Heart left ventricle (tissue), 16 donors: ENCODE measurements around the gene GALNT10. TPM values are rescaled to one million over a fixed set of nuclear protein-coding genes. Genes with fewer than 3 reads are reported as not detected.
A peak's percentile ranks its signal among the peaks of the same experiment; 100 is the strongest.

Experiments
- ATAC-seq, 4 donors: fragments of 200-7000 bp; cut with Tn5 transposase; one replicate each; pipeline ENCODE4 v1.9.1; 2020 to 2022; ENCODE audit warnings: moderate library complexity in 4 of 4, mild to moderate bottlenecking in 3 of 4, moderate number of reproducible peaks in 1 of 4
- DNase-seq, 5 donors: peaks; one replicate each; pipeline ENCODE4 v3.0.0-alpha.2; 2020
- H3K27ac ChIP-seq, 12 donors: fragments of 200-600 bp; sonication (generic) in 4 of 12; one replicate each; pipeline versions ENCODE4 v1.5.0 to v1.8.0; 2016 to 2022; ENCODE audit warnings: mild to moderate bottlenecking in 2 of 12
- H3K27me3 ChIP-seq, 9 donors: fragments of 200-600 bp; sonication (generic) in 2 of 9; one replicate each; pipeline versions ENCODE4 v1.5.1 to v1.8.0; 2016 to 2022; ENCODE audit warnings: mild to moderate bottlenecking in 3 of 9
- H3K36me3 ChIP-seq, 9 donors: fragments of 200-600 bp; sonication (generic) in 2 of 9; one replicate each; pipeline versions ENCODE4 v1.5.0 to v1.8.0; 2018 to 2022; ENCODE audit warnings: mild to moderate bottlenecking in 2 of 9
- H3K4me1 ChIP-seq, 12 donors: fragments of 200-600 bp; sonication (generic) in 4 of 12; one replicate each; pipeline versions ENCODE4 v1.5.0 to v1.8.0; 2016 to 2022; ENCODE audit warnings: mild to moderate bottlenecking in 3 of 12
- H3K4me3 ChIP-seq, 12 donors: fragments of 200-600 bp; sonication (generic) in 4 of 12; one replicate each; pipeline versions ENCODE4 v1.5.0 to v1.8.0; 2017 to 2022; ENCODE audit warnings: mild to moderate bottlenecking in 9 of 12, moderate library complexity in 4 of 12
- H3K9me3 ChIP-seq, 12 donors: fragments of 200-600 bp; sonication (generic) in 4 of 12; one replicate each; pipeline versions ENCODE4 v1.5.0 to v1.8.0; 2016 to 2022; ENCODE audit warnings: mild to moderate bottlenecking in 1 of 12
- CTCF ChIP-seq, 12 donors: fragments of 200-600 bp; sonication (generic) in 4 of 12; IDR thresholded peaks; one replicate each; pipeline versions ENCODE4 v1.5.0 to v1.8.0; 2018 to 2022; ENCODE audit warnings: antibody characterized with exemption in 12 of 12, mild to moderate bottlenecking in 5 of 12
- POLR2A ChIP-seq, 2 donors: fragments of 450-650 bp; IDR thresholded peaks; one replicate each; pipeline ENCODE4 v1.6.1; 2017; ENCODE audit warnings: antibody characterized with exemption in 2 of 2, mild to moderate bottlenecking in 2 of 2, moderate library complexity in 2 of 2
- WGBS, 4 donors: extraction: QIAGEN DNeasy Blood & Tissue Kit in 2 of 4; methylation state at CpG; one replicate each; pipeline versions ENCODE4 v1.1.5 to v1.1.7; 2013 to 2018; 5-methylcytosine and 5-hydroxymethylcytosine counted together
- intact Hi-C, 10 donors: fragments of 100-400 bp; cut with DNase I; formaldehyde crosslinking; loops; one replicate each; pipeline versions ENCODE4 v1.11.1 to v1.14.2; 2022
- polyA plus RNA-seq, 2 donors: library from polyadenylated mRNA; stranded (reverse); fragments of 200-250 nt; gene quantifications; one replicate each; pipeline ENCODE4 v1.2.3, GENCODE V29; 2013
- total RNA-seq, 9 donors: library from RNA; depleted of rRNA in 2 of 9; stranded (reverse); fragments of >200 nt in 2 of 9; fragmentation: NEBNext Ultra II Directional in 3 of 9; extraction: Animal tissue kit (Norgen Biotek cat#: 25700) in 3 of 9; gene quantifications; one replicate each; pipeline versions ENCODE4 v1.1.0 to v1.2.4, GENCODE V29; 2016 to 2023
- donor health status: ischemic (EF 13 %, LVEDD 7.1; RV severe dilation, severe dysfunction).
- donor health status: healthy with polysubstance abuse.
- donor health status: DM: no; HTN: yes; CAD: no.
- donor health status: DM: no; HTN: no; CAD: no.
- donor health status: ischemic (EF 25% LVEDD 6.9; RV normal size, moderate dysfunction).
- donor health status: ischemic (EF 25% LVEDD 5.7; RV mildly dilated, moderate dysfunction).
- donor health status: healthy.
- donor health status: DM: yes; HTN: yes; CAD: no.
- donor health status: ischemic (EF 35%, LVEDD 5.7; RV mildly dilated, moderate dysfunction).
- donor health status: nonischemic (EF 11% LVEDD 7.7; RV severe dilation, severe dysfunction).
- donor health status: DM: yes; HTN: yes; CAD: no.
- donor health status: PGD.
- donor health status: ischemic (EF 29% LVEDD 5.4; RV normal size, mild dysfunction).
- donor health status: nonischemic (EF 23%, LVEDD 6.1; RV moderate dilation, normal function).

The GALNT10 gene
- total and polyA plus RNA-seq, 11 donors: 2.7 to 20.7 (median 14.4) TPM

GRCh38 chr5:154221371-154221896, 30.9 kb downstream of the GALNT10 start:
- Histone ChIP-seq H3K36me3 (peaks cover 0 to 13% (median 0%) of the 10 kb centered on the region in 9 donors), H3K27ac (peak overlapping the region in 10 of 12 donors; percentile 32 to 74 (median 50)), H3K4me3 (no peak overlapping the region), H3K9me3 (no peaks in the 10 kb centered on the region), H3K4me1 (peaks cover 0 to 35% (median 10%) of the 10 kb centered on the region in 12 donors), H3K27me3 (no peaks in the 10 kb centered on the region)
- WGBS, 4 donors: 50 to 59% (median 57%) methylated on average over 8 of the region's 8 CpGs
- DNase-seq (peak in 3 of 5 donors; percentile 26 to 53 (median 48)), ATAC-seq (peak; percentile 63 to 85 (median 76))
- intact Hi-C loops: no loop called here
- TF ChIP-seq CTCF (IDR thresholded peaks at IDR 0.05) (no peak), POLR2A (IDR thresholded peaks at IDR 0.05) (no peak)

GRCh38 chr5:154222414-154222813, 31.9 kb downstream of the GALNT10 start:
- WGBS, 4 donors: 97 to 99% (median 99%) methylated on average over 2 of the region's 2 CpGs

GRCh38 chr5:154223320-154223719, 32.8 kb downstream of the GALNT10 start:
- Histone ChIP-seq H3K36me3 (peaks cover 0 to 6% (median 0%) of the 10 kb centered on the region in 9 donors), H3K27me3 (no peaks in the 10 kb centered on the region), H3K9me3 (peaks cover 0 to 11% (median 4%) of the 10 kb centered on the region in 12 donors), H3K4me1 (peaks cover 0 to 29% (median 10%) of the 10 kb centered on the region in 12 donors), H3K27ac (no peak overlapping the region), H3K4me3 (no peak overlapping the region)
- DNase-seq (no peak), ATAC-seq (no peak)
- TF ChIP-seq POLR2A (IDR thresholded peaks at IDR 0.05): no peak
- TF ChIP-seq CTCF (IDR thresholded peaks at IDR 0.05): no peak
- 85 to 90% (median 86%) methylated on average over 3 of the region's 3 CpGs for WGBS, 4 donors
- intact Hi-C loops: no loop called here

More at GRCh38 chr5:154222414-154222813, 31.9 kb downstream of the GALNT10 start:
- ATAC-seq (no peak), DNase-seq (no peak)
- Histone ChIP-seq H3K36me3 (peaks cover 0 to 13% (median 0%) of the 10 kb centered on the region in 9 donors), H3K27ac (no peak overlapping the region), H3K4me3 (no peak overlapping the region), H3K4me1 (peaks cover 0 to 27% (median 10%) of the 10 kb centered on the region in 12 donors), H3K27me3 (no peaks in the 10 kb centered on the region), H3K9me3 (peaks cover 0 to 9% (median 3%) of the 10 kb centered on the region in 12 donors)
- no peak for TF ChIP-seq CTCF (IDR thresholded peaks at IDR 0.05)
- intact Hi-C loops: no loop called here

- H3K9me3 ChIP-seq: peaks cover 0 to 11% (median 4%) of the 10 kb centered on the region in 12 donors
- intact Hi-C loops: no loop called here
- H3K4me1 ChIP-seq: peaks cover 0 to 15% (median under 1%) of the 10 kb centered on the region in 12 donors
- no peak overlapping the region for H3K4me3 ChIP-seq
- DNase-seq: no peak
- H3K36me3 ChIP-seq: peaks cover 0 to 7% (median 0%) of the 10 kb centered on the region in 9 donors
- TF ChIP-seq CTCF (IDR thresholded peaks at IDR 0.05) (no peak), POLR2A (IDR thresholded peaks at IDR 0.05) (no peak)
- no peak for ATAC-seq
- no peak overlapping the region for H3K27ac ChIP-seq
- WGBS, 4 donors: 49 to 93% (median 75%) methylated on average over 2 of the region's 2 CpGs
- no peaks in the 10 kb centered on the region for H3K27me3 ChIP-seq
Measured at GRCh38 chr5:154227090-154227489, 36.6 kb downstream of the GALNT10 start.
